ENCODE data around the gene TMEM245.

DNA sequence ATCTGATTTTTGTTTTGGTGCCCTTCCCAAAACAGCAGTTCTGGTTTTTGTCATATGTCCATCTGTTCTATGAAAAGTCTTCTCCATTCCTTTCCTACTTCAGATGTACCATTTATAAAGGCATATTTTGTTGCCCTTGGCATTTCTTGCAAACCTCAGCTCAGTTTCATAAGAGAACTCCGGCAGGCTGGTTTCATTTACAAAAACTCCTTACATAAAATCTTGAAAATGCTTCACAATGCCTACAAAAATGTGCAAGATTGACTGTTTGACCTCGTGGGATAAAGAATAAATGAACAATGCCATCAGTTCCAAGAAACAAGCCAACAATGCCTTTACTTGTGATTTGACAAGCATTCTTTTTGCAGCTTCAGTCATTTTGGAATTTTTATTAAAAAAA is 67.3 kb downstream of the TMEM245 start:
- TF ChIP-seq ZNF785 (tag by site-specific recombination; IDR thresholded peaks at IDR 0.05) (no peak), ZNF830 (tag by site-specific recombination; IDR thresholded peaks at IDR 0.05; ENCODE audit: low read depth) (no peak), HOXA7 (CRISPR knock-in tag; IDR thresholded peaks at IDR 0.05; ENCODE audit: borderline replicate concordance) (no peak), ZNF707 (tag by site-specific recombination; IDR thresholded peaks at IDR 0.05) (no peak), MEIS1 (CRISPR knock-in tag; IDR thresholded peaks at IDR 0.05; ENCODE audit: borderline replicate concordance) (no peak)
- TF ChIP-seq, protein P1, sequence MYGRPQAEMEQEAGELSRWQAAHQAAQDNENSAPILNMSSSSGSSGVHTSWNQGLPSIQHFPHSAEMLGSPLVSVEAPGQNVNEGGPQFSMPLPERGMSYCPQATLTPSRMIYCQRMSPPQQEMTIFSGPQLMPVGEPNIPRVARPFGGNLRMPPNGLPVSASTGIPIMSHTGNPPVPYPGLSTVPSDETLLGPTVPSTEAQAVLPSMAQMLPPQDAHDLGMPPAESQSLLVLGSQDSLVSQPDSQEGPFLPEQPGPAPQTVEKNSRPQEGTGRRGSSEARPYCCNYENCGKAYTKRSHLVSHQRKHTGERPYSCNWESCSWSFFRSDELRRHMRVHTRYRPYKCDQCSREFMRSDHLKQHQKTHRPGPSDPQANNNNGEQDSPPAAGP (tag by site-specific recombination; IDR thresholded peaks at IDR 0.05): no peak
- TF ChIP-seq, protein P2, sequence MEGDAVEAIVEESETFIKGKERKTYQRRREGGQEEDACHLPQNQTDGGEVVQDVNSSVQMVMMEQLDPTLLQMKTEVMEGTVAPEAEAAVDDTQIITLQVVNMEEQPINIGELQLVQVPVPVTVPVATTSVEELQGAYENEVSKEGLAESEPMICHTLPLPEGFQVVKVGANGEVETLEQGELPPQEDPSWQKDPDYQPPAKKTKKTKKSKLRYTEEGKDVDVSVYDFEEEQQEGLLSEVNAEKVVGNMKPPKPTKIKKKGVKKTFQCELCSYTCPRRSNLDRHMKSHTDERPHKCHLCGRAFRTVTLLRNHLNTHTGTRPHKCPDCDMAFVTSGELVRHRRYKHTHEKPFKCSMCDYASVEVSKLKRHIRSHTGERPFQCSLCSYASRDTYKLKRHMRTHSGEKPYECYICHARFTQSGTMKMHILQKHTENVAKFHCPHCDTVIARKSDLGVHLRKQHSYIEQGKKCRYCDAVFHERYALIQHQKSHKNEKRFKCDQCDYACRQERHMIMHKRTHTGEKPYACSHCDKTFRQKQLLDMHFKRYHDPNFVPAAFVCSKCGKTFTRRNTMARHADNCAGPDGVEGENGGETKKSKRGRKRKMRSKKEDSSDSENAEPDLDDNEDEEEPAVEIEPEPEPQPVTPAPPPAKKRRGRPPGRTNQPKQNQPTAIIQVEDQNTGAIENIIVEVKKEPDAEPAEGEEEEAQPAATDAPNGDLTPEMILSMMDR (tag by site-specific recombination; IDR thresholded peaks at IDR 0.05): no peak
- TF ChIP-seq, protein P3, sequence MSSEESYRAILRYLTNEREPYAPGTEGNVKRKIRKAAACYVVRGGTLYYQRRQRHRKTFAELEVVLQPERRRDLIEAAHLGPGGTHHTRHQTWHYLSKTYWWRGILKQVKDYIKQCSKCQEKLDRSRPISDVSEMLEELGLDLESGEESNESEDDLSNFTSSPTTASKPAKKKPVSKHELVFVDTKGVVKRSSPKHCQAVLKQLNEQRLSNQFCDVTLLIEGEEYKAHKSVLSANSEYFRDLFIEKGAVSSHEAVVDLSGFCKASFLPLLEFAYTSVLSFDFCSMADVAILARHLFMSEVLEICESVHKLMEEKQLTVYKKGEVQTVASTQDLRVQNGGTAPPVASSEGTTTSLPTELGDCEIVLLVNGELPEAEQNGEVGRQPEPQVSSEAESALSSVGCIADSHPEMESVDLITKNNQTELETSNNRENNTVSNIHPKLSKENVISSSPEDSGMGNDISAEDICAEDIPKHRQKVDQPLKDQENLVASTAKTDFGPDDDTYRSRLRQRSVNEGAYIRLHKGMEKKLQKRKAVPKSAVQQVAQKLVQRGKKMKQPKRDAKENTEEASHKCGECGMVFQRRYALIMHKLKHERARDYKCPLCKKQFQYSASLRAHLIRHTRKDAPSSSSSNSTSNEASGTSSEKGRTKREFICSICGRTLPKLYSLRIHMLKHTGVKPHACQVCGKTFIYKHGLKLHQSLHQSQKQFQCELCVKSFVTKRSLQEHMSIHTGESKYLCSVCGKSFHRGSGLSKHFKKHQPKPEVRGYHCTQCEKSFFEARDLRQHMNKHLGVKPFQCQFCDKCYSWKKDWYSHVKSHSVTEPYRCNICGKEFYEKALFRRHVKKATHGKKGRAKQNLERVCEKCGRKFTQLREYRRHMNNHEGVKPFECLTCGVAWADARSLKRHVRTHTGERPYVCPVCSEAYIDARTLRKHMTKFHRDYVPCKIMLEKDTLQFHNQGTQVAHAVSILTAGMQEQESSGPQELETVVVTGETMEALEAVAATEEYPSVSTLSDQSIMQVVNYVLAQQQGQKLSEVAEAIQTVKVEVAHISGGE (tag by site-specific recombination; conservative IDR thresholded peaks at IDR 0.05; ENCODE audit: low read depth): no peak
